ENCODE results near the gene RIC8B.

GRCh38 chr12:106913456-106913855 is 139.0 kb downstream of the RIC8B start:
- TF ChIP-seq POLR2A (IDR thresholded peaks at IDR 0.05) (no peak), EP300 (IDR thresholded peaks at IDR 0.05) (no peak)
- TF ChIP-seq, protein P1, sequence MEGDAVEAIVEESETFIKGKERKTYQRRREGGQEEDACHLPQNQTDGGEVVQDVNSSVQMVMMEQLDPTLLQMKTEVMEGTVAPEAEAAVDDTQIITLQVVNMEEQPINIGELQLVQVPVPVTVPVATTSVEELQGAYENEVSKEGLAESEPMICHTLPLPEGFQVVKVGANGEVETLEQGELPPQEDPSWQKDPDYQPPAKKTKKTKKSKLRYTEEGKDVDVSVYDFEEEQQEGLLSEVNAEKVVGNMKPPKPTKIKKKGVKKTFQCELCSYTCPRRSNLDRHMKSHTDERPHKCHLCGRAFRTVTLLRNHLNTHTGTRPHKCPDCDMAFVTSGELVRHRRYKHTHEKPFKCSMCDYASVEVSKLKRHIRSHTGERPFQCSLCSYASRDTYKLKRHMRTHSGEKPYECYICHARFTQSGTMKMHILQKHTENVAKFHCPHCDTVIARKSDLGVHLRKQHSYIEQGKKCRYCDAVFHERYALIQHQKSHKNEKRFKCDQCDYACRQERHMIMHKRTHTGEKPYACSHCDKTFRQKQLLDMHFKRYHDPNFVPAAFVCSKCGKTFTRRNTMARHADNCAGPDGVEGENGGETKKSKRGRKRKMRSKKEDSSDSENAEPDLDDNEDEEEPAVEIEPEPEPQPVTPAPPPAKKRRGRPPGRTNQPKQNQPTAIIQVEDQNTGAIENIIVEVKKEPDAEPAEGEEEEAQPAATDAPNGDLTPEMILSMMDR (IDR thresholded peaks at IDR 0.05): no peak

All from tibial nerve (tissue), 4 donors.